Astrocyte of the spinal cord (primary cell): Measurements from ENCODE around the gene ADAM12.

Experiments used
- DNase-seq: peaks from one replicate; pipeline ENCODE4 v3.0.0; 2011; ENCODE audit warnings: low read depth, low spot score
- H3K4me3 ChIP-seq: 2 replicates; pipeline ENCODE4 v1.5.1; 2011; ENCODE audit warnings: low read depth, mild to moderate bottlenecking, low read length, moderate library complexity
- CTCF ChIP-seq: IDR thresholded peaks from 2 replicates; pipeline ENCODE4 v1.5.1; 2012; ENCODE audit warnings: low read depth, mild to moderate bottlenecking, low read length, inconsistent platforms
- in situ Hi-C: cut with HindIII; loops from 2 replicates; pipeline ENCODE4 v1.10.0; 2017; ENCODE audit warnings: low sequenced_read_pairs

The ADAM12 gene

GRCh38 chr10:126397640-126398382, 9.5 kb upstream of the ADAM12 start:
- TF ChIP-seq CTCF = no peak
- no peak overlapping the region for H3K4me3 ChIP-seq
- in situ Hi-C loops = no loop called here
- peak; percentile 99 for DNase-seq

- H3K4me3 ChIP-seq = no peak overlapping the region
- no peak for DNase-seq
- in situ Hi-C loops = no loop called here
- TF ChIP-seq CTCF = no peak
Measured at GRCh38 chr10:126397156-126397555, 8.9 kb upstream of the ADAM12 start.

DNA sequence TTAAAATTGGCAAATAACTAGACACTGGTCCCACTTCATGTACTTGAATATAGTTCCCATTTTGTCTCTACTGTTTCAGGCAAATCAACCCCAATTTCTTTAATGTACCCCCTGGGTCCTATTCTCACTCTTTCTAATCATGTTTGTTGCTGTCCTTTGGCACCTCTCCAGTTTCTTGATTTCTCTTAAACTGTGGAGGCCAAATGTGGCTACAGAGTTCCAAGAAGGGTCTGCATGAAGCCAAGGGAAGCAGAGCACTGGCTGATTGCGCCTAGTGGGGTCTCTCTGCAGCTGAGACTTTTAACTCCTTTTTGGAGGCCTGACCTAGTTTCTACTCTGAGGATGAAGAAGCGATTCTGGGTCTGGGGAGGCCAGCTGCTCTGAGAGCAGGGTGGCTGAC, 6.7 kb upstream of the ADAM12 start:
- in situ Hi-C loops = no loop called here
- no peak for DNase-seq
- no peak for TF ChIP-seq CTCF
- no peak overlapping the region for H3K4me3 ChIP-seq

- H3K4me3 ChIP-seq = no peak overlapping the region
- no peak for DNase-seq
- in situ Hi-C loops = no loop called here
- no peak for TF ChIP-seq CTCF
Measured at GRCh38 chr10:126393076-126393475, 4.8 kb upstream of the ADAM12 start.

DNA sequence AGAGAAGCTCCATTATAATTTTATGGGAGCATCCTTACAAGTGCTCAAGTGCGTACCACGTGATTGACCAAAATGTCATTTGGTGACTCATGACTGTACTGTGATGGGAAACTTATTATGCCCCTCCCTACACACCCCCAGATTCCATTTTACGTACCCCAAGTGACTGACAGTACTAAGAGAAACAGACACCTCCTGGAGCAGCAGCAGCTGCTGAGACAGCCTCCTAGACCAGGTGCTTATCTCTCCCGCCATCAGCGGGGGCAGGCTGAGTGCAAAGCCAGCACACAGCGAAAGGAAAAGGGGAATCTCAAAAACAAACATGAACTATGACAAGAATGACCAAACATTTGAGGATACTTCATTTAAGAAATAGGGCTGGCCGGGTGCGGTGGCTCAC, 4.2 kb upstream of the ADAM12 start:
- TF ChIP-seq CTCF = no peak
- DNase-seq = no peak
- in situ Hi-C loops = no loop called here
- H3K4me3 ChIP-seq = no peak overlapping the region

DNA sequence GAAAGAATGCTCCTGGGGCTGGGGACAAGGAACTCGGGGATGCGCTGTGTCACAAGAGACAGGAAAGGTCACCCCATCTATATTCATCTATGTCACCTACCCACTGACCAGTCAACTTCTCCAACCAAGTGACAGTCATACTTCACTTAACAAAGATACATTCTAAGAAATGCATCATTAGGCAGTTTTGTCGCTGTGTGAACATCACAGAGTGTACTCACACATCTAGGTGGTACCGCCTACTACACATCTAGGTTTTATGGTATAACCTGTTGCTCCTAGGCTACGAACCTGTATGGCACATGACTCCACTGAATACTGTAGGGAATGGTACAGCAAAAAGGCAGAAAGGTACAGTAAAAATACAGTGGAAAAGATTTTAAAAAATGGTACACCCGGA, 3.8 kb upstream of the ADAM12 start:
- no peak overlapping the region for H3K4me3 ChIP-seq
- no peak for DNase-seq
- in situ Hi-C loops = no loop called here
- TF ChIP-seq CTCF = no peak
